RWPE1 (cell line): Measurements from ENCODE around the gene CDH20.
A peak's percentile ranks its signal among the peaks of the same experiment; 100 is the strongest.

Experiments
- CTCF ChIA-PET: fragments of 350-600 bp; sonication (Branson Sonifier 250); formaldehyde crosslinking; extraction: SDS; loops from one replicate; lab custom pipeline; 2021; lab: Yijun Ruan, JAX
- POLR2A ChIA-PET: fragments of 400-600 bp; formaldehyde crosslinking; extraction: SDS; loops from one replicate; lab custom pipeline; 2020; ENCODE audit warnings: antibody characterized with exemption; ENCODE audit not compliant: low non-redundant PET; lab: Yijun Ruan, JAX
- DNase-seq: peaks from one replicate; pipeline ENCODE4 v3.0.0; 2012; ENCODE audit warnings: low spot score
- H3K27ac ChIP-seq: fragments of 450-650 bp; 2 replicates; pipeline ENCODE4 v1.5.1; 2017
- CTCF ChIP-seq: fragments of 450-650 bp; conservative IDR thresholded peaks from 2 replicates; pipeline ENCODE4 v1.5.1; 2017; ENCODE audit warnings: low read depth, mild to moderate bottlenecking

Gene CDH20

GRCh38 chr18:61474918-61475317 lies 141.7 kb downstream of the CDH20 start:
- H3K27ac ChIP-seq = no peak overlapping the region
- ChIA-PET CTCF (no interaction called here), POLR2A (no interaction called here)
- DNase-seq = no peak
- no peak for TF ChIP-seq CTCF

DNA sequence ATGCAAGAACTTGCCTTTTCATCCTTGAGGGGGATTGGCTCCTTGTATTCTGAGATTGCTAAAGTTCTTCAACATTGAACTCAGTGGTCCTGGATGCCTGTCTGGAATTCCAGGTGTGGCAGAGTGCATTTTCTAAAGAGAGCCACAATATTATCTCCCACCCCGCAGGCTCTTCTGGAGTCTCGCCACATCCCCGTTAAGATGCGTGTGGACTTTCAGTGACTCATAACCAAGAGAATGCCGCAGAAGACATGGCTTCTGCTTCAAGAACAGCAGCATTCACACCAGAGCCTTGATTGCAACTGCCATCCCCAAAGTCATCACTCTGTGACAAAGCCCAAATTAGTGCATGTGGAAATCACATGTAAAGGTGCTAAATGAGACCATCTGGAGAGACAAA lies 142.7 kb downstream of the CDH20 start:
- no peak for DNase-seq
- ChIA-PET CTCF (no interaction called here), POLR2A (no interaction called here)
- TF ChIP-seq CTCF = no peak
- no peak overlapping the region for H3K27ac ChIP-seq

DNA sequence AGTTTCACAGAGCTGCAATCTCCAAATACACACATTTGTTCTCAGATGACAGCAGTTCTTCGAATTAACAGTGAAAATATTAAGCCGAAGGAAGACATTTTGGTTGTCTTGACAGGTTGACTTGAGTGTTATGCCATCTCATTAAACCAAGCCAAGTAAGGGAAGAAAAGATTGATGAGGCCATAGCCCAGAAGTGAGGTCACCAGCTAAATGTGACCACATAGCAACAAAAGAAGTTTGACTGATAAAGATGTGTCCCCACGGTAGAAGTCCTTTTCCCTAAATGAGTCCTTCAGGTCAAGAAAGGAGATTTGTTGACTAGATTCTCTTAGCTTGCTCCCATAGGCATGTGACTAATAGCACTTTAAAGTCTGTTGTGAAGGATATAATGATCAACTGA lies 156.1 kb downstream of the CDH20 start:
- DNase-seq = no peak
- no peak overlapping the region for H3K27ac ChIP-seq
- TF ChIP-seq CTCF = no peak
- ChIA-PET POLR2A (no interaction called here), CTCF (no interaction called here)

GRCh38 chr18:61496374-61496773 lies 163.1 kb downstream of the CDH20 start:
- ChIA-PET POLR2A (no interaction called here), CTCF (no interaction called here)
- TF ChIP-seq CTCF = no peak
- DNase-seq = no peak
- H3K27ac ChIP-seq = no peak overlapping the region

- DNase-seq = no peak
- no peak overlapping the region for H3K27ac ChIP-seq
- TF ChIP-seq CTCF = no peak
- CTCF ChIA-PET = no interaction called here
- POLR2A ChIA-PET = no interaction called here
Observed at GRCh38 chr18:61497422-61497821, 164.2 kb downstream of the CDH20 start.

DNA sequence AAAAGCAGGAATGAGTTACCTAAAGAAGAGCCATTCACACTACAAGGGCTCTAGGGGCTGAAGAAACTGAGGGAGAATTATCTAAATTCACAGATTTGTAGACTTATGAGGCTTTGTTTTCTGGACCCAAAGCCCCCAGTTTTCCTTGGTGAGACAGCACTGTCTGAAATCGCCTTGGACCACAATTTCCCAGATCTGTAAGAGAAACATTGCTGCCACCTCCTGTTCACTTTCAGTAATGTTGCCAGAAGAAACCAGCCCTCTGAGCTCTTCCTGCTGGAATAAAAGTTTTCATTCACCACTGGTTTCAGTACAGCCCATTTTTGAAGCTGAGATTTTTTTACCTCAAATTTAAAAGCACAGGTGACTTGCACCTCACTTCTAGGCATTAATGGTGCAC lies 169.2 kb downstream of the CDH20 start:
- CTCF ChIA-PET = interaction anchor here (0.6 to 1.2 kb wide), 4 partner anchors 180 to 694 kb away, joined by 3 to 5 read pairs (median 4); no protein-coding TSS in a partner anchor
- H3K27ac ChIP-seq = no peak overlapping the region
- DNase-seq = peak; percentile 44
- POLR2A ChIA-PET = no interaction called here
- peak; percentile 74 for TF ChIP-seq CTCF

- CTCF ChIA-PET = interaction anchor here (0.8 kb wide), 1 partner anchor 11 kb away, joined by 4 read pairs; no protein-coding TSS in a partner anchor
- DNase-seq = no peak
- no peak overlapping the region for H3K27ac ChIP-seq
- no peak for TF ChIP-seq CTCF
- POLR2A ChIA-PET = no interaction called here
Observed at GRCh38 chr18:61503688-61504087, 170.5 kb downstream of the CDH20 start.
